B cell (primary cell): ENCODE measurements around the gene KCNMB2. TPM values are rescaled to one million over a fixed set of nuclear protein-coding genes. Genes with fewer than 3 reads are reported as not detected.

Experiments
- ATAC-seq: fragments of 200-7000 bp; cut with Tn5 transposase; one replicate; pipeline ENCODE4 v1.10.0; 2021; ENCODE audit warnings: low read depth, mild to moderate bottlenecking, moderate number of reproducible peaks, moderate library complexity
- CTCF ChIA-PET: fragments of 350-600 bp; sonication (Branson Sonifier 250); formaldehyde crosslinking; loops from one replicate; lab custom pipeline; 2021; ENCODE audit warnings: antibody characterized with exemption, inconsistent platforms; lab: Charles Lee
- POLR2A ChIA-PET: fragments of 350-600 bp; sonication (Branson Sonifier 250); formaldehyde crosslinking; loops from one replicate; lab custom pipeline; 2021; ENCODE audit warnings: antibody characterized with exemption; lab: Charles Lee
- DNase-seq: peaks from one replicate; pipeline ENCODE4 v3.0.0; 2013
- H2AFZ ChIP-seq: 2 replicates; pipeline ENCODE4 v1.6.1; 2012; ENCODE audit warnings: mild to moderate bottlenecking, low read depth, low read length; ENCODE audit not compliant: insufficient read depth, poor library complexity, severe bottlenecking
- H3K27ac ChIP-seq, 2 donors: 1 replicate in 1 of 2; 2 replicates in 1 of 2; pipeline ENCODE4 v1.5.1; 2012 to 2013; ENCODE audit warnings: low read length in 2 of 2, mild to moderate bottlenecking in 2 of 2, moderate library complexity in 1 of 2
- H3K27me3 ChIP-seq, 4 experiments: fragments of 200-600 bp in 1 of 4; sonication (generic) in 1 of 4; replicated peaks in 1 of 4; 1 replicate in 2 of 4; 2 replicates in 2 of 4; pipeline versions ENCODE4 v1.6.1 to v1.7.0; 2013 to 2016; ENCODE audit warnings: low read length in 3 of 4, mild to moderate bottlenecking in 2 of 4, mixed read lengths in 1 of 4, moderate library complexity in 1 of 4; ENCODE audit not compliant: insufficient read depth in 4 of 4, control insufficient read depth in 3 of 4; ENCODE audit errors: control extremely low read depth in 1 of 4
- H3K36me3 ChIP-seq, 2 experiments: replicated peaks in 1 of 2; 1 replicate in 1 of 2; 2 replicates in 1 of 2; pipeline versions ENCODE4 v1.6.1 to v1.7.1; 2013; ENCODE audit warnings: low read length in 1 of 2; ENCODE audit not compliant: insufficient read depth in 2 of 2, control insufficient read depth in 1 of 2; ENCODE audit errors: control extremely low read depth in 1 of 2, extremely low read depth in 1 of 2
- H3K4me1 ChIP-seq, 2 donors: fragments of 200-600 bp in 1 of 2; sonication (generic) in 1 of 2; 1 replicate in 1 of 2; 2 replicates in 1 of 2; pipeline versions ENCODE4 v1.5.1 to v1.6.1; 2013 to 2017; ENCODE audit warnings: low read length in 2 of 2; ENCODE audit not compliant: control insufficient read depth in 2 of 2, insufficient read depth in 2 of 2
- H3K4me2 ChIP-seq: replicated peaks from 2 replicates; pipeline ENCODE3; 2012; ENCODE audit warnings: mild to moderate bottlenecking, low read depth, low read length; ENCODE audit not compliant: poor library complexity, severe bottlenecking
- H3K4me3 ChIP-seq, 5 experiments: fragments of 200-600 bp in 1 of 5; sonication (generic) in 1 of 5; 1 replicate in 3 of 5; 2 replicates in 2 of 5; pipeline versions ENCODE4 v1.5.1 to v1.7.0; 2011 to 2016; ENCODE audit warnings: low read length in 4 of 5, mild to moderate bottlenecking in 4 of 5, low read depth in 2 of 5, control low read depth in 1 of 5, moderate library complexity in 1 of 5; ENCODE audit not compliant: insufficient read depth in 1 of 5; ENCODE audit errors: control extremely low read depth in 1 of 5, extremely low read depth in 1 of 5
- H3K79me2 ChIP-seq: fragments of 200-600 bp; sonication (generic); one replicate; pipeline ENCODE4 v1.6.0; 2016; ENCODE audit warnings: low read length; ENCODE audit not compliant: control insufficient read depth, insufficient read depth
- H3K9ac ChIP-seq: fragments of 200-600 bp; sonication (generic); 2 replicates; pipeline ENCODE4 v1.6.1; 2017; ENCODE audit warnings: mild to moderate bottlenecking, low read length, moderate library complexity
- H3K9me3 ChIP-seq, 3 donors: one replicate each; pipeline versions ENCODE4 v1.6.1 to v1.7.1; 2013; ENCODE audit warnings: low read length in 2 of 3; ENCODE audit not compliant: control insufficient read depth in 2 of 3, insufficient read depth in 1 of 3; ENCODE audit errors: control extremely low read depth in 1 of 3
- H4K20me1 ChIP-seq: 2 replicates; pipeline ENCODE4 v1.6.0; 2012; ENCODE audit warnings: mild to moderate bottlenecking, low read length; ENCODE audit not compliant: insufficient read depth, control insufficient read depth, poor library complexity, severe bottlenecking
- H3K27ac Mint-ChIP-seq: one replicate; pipeline ENCODE4 v1.8.0; 2021; ENCODE audit warnings: mixed read lengths
- H3K27me3 Mint-ChIP-seq: one replicate; pipeline ENCODE4 v1.8.0; 2021; ENCODE audit warnings: mixed read lengths
- H3K4me1 Mint-ChIP-seq: one replicate; pipeline ENCODE4 v1.8.0; 2021; ENCODE audit warnings: mixed read lengths
- H3K4me3 Mint-ChIP-seq: one replicate; pipeline ENCODE4 v1.8.0; 2021; ENCODE audit warnings: mixed read lengths
- H3K9me3 Mint-ChIP-seq: one replicate; pipeline ENCODE4 v1.8.0; 2022; ENCODE audit warnings: mixed read lengths; ENCODE audit not compliant: insufficient read depth
- CTCF ChIP-seq: fragments of 200-600 bp; IDR thresholded peaks from one replicate; pipeline ENCODE4 v1.8.0; 2022; ENCODE audit warnings: antibody characterized with exemption, mild to moderate bottlenecking
- EZH2 ChIP-seq: IDR thresholded peaks from 2 replicates; pipeline ENCODE4 v1.6.1; 2012; ENCODE audit warnings: borderline replicate concordance, low read depth, mild to moderate bottlenecking, moderate library complexity, low read length; ENCODE audit not compliant: insufficient read depth, poor library complexity, severe bottlenecking
- WGBS: methylation state at CpG from one replicate; pipeline ENCODE4 v1.1.5; 2013; ENCODE audit warnings: missing lambda C conversion rate; ENCODE audit not compliant: insufficient coverage; 5-methylcytosine and 5-hydroxymethylcytosine counted together
- intact Hi-C: fragments of 100-400 bp; cut with micrococcal nuclease; formaldehyde crosslinking; loops from one replicate; pipeline ENCODE4 v1.10.0; 2022
- polyA plus RNA-seq: library from polyadenylated mRNA; depleted of rRNA; stranded (reverse); fragments of >200 nt; gene quantifications from 2 replicates; pipeline ENCODE4 v1.2.3, GENCODE V29; 2012
- total RNA-seq, 2 donors: library from RNA; stranded (reverse); fragments of 120-200 nt in 1 of 2; gene quantifications; 1 replicate in 1 of 2; 2 replicates in 1 of 2; pipeline versions ENCODE4 v1.2.3 to v1.2.4, GENCODE V29; 2013 to 2022

The KCNMB2 gene
- total and polyA plus RNA-seq, 2 donors (not counting 1 experiment from before 2014, with no cell fraction given): not detected

GRCh38 chr3:178808748-178809147 is 272.5 kb downstream of the KCNMB2 start:
- WGBS: no CpG with 5 or more reads among the region's 1 CpG
- no peak overlapping the region for H3K4me3 Mint-ChIP-seq
- no peaks in the 10 kb centered on the region for H3K27me3 ChIP-seq
- H3K79me2 ChIP-seq: no peaks in the 10 kb centered on the region
- H3K27ac ChIP-seq: no peak overlapping the region
- TF ChIP-seq CTCF (no peak), EZH2 (no peak)
- H3K27me3 Mint-ChIP-seq: no peaks in the 10 kb centered on the region
- intact Hi-C loops: no loop called here
- no peak overlapping the region for H3K9ac ChIP-seq
- no peak overlapping the region for H3K4me2 ChIP-seq
- H3K36me3 ChIP-seq: no peaks in the 10 kb centered on the region
- no peaks in the 10 kb centered on the region for H3K4me1 Mint-ChIP-seq
- ATAC-seq (no peak), DNase-seq (no peak)
- CTCF ChIA-PET: no interaction called here
- no peaks in the 10 kb centered on the region for H3K4me1 ChIP-seq
- no peak overlapping the region for H2AFZ ChIP-seq
- POLR2A ChIA-PET: no interaction called here
- H3K9me3 Mint-ChIP-seq: no peaks in the 10 kb centered on the region
- no peaks in the 10 kb centered on the region for H4K20me1 ChIP-seq
- H3K4me3 ChIP-seq: no peak overlapping the region
- H3K27ac Mint-ChIP-seq: no peak overlapping the region
- H3K9me3 ChIP-seq: no peaks in the 10 kb centered on the region

- Mint-ChIP-seq H3K4me1 (no peaks in the 10 kb centered on the region), H3K9me3 (no peaks in the 10 kb centered on the region), H3K4me3 (no peak overlapping the region), H3K27me3 (no peaks in the 10 kb centered on the region), H3K27ac (no peak overlapping the region)
- ChIA-PET POLR2A (no interaction called here), CTCF (no interaction called here)
- H3K9me3 ChIP-seq: no peaks in the 10 kb centered on the region
- H2AFZ ChIP-seq: no peak overlapping the region
- H4K20me1 ChIP-seq: no peaks in the 10 kb centered on the region
- no peak overlapping the region for H3K4me3 ChIP-seq
- H3K27me3 ChIP-seq: no peaks in the 10 kb centered on the region
- TF ChIP-seq CTCF (no peak), EZH2 (no peak)
- DNase-seq: no peak
- intact Hi-C loops: no loop called here
- 92% methylated on average over 2 of the region's 2 CpGs for WGBS
- H3K27ac ChIP-seq: no peak overlapping the region
- H3K9ac ChIP-seq: no peak overlapping the region
- H3K36me3 ChIP-seq: no peaks in the 10 kb centered on the region
- no peaks in the 10 kb centered on the region for H3K4me1 ChIP-seq
- H3K79me2 ChIP-seq: no peaks in the 10 kb centered on the region
- no peak for ATAC-seq
- H3K4me2 ChIP-seq: no peak overlapping the region
These were observed 273.9 kb downstream of the KCNMB2 start for GRCh38 chr3:178810181-178810580.
